Fibroblast of lung (primary cell): ENCODE measurements around the gene SHANK3.

ENCODE experiments used
- EZH2 ChIP-seq: IDR thresholded peaks from 2 replicates; pipeline ENCODE4 v1.5.1; 2012; ENCODE audit warnings: low read length, control low read depth, mild to moderate bottlenecking; ENCODE audit errors: missing control alignments
- TF ChIP-seq, protein P1 (sequence below), 2 donors: IDR thresholded peaks in 1 of 2; conservative IDR thresholded peaks in 1 of 2; 1 replicate in 1 of 2; 2 replicates in 1 of 2; pipeline ENCODE4 v1.5.1; 2011 to 2012; ENCODE audit warnings: low read length in 2 of 2, control low read depth in 1 of 2, inconsistent platforms in 1 of 2, low read depth in 1 of 2, mild to moderate bottlenecking in 1 of 2

DNA sequence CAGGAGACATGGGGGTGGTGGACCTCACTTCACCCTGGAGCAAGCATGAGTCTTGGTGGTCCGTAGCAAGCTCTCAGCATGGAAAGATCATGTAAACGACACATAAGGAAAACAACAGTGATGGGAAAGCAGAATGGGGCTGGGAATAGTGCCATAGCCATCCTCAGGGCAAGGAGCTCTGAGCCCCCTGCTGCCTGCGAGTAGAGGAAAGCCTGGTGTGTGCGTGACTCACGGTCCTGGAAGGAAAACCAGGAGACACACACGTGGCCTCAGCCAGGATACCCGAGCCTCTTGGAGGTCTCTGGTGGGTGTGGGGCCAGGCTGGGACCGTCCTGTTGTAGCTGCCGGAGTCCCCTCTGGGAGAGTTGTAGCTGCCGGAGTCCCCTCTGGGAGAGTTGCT, 12.4 kb downstream of the SHANK3 start:
- TF ChIP-seq, protein P1, sequence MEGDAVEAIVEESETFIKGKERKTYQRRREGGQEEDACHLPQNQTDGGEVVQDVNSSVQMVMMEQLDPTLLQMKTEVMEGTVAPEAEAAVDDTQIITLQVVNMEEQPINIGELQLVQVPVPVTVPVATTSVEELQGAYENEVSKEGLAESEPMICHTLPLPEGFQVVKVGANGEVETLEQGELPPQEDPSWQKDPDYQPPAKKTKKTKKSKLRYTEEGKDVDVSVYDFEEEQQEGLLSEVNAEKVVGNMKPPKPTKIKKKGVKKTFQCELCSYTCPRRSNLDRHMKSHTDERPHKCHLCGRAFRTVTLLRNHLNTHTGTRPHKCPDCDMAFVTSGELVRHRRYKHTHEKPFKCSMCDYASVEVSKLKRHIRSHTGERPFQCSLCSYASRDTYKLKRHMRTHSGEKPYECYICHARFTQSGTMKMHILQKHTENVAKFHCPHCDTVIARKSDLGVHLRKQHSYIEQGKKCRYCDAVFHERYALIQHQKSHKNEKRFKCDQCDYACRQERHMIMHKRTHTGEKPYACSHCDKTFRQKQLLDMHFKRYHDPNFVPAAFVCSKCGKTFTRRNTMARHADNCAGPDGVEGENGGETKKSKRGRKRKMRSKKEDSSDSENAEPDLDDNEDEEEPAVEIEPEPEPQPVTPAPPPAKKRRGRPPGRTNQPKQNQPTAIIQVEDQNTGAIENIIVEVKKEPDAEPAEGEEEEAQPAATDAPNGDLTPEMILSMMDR (conservative IDR thresholded peaks at IDR 0.05 in 1 of 2, IDR thresholded peaks at IDR 0.05 in 1 of 2; ENCODE audit: low read depth in 1 of 2, low read length in 2 of 2), result no peak
- TF ChIP-seq EZH2, result no peak
